ENCODE measurements around the gene TRIP10.
A peak's percentile ranks its signal among the peaks of the same experiment; 100 is the strongest.

TRIP10 gene

GRCh38 chr19:6731822-6732221, 7.7 kb upstream of the TRIP10 start:
- H3K9ac ChIP-seq (ENCODE audit: low read length) = no peak overlapping the region
- peak overlapping the region; percentile 49 for H4K91ac ChIP-seq (ENCODE audit: low read length)
- no peak overlapping the region for H2BK15ac ChIP-seq (ENCODE audit: low read depth, poor library complexity, severe bottlenecking)
- no peak overlapping the region for H3K18ac ChIP-seq (ENCODE audit: low read depth in 1 of 2, low read length in 2 of 2)
- peaks cover 26% of the 10 kb centered on the region for H3K79me1 ChIP-seq (replicated peaks; ENCODE audit: low read length, poor library complexity, severe bottlenecking)
- no peak overlapping the region for H4K8ac ChIP-seq (ENCODE audit: low read length)
- H3K9me3 ChIP-seq (ENCODE audit: control insufficient read depth, low read length) = no peaks in the 10 kb centered on the region
- H3K4ac ChIP-seq (ENCODE audit: low read depth in 1 of 2, low read length in 2 of 2) = no peak overlapping the region
- no peak overlapping the region for H3K14ac ChIP-seq (ENCODE audit: low read length in 2 of 2)
- no peak overlapping the region for H3K4me3 ChIP-seq (ENCODE audit: insufficient read depth in 1 of 2, low read depth in 1 of 2, low read length in 2 of 2)
- WGBS = 94% methylated on average over 22 of the region's 22 CpGs
- H2BK5ac ChIP-seq (ENCODE audit: low read depth, low read length, poor library complexity, severe bottlenecking) = no peak overlapping the region
- no peak overlapping the region for H2AK5ac ChIP-seq (ENCODE audit: low read length, severe bottlenecking)
- no peaks in the 10 kb centered on the region for H3K27me3 ChIP-seq (ENCODE audit: control insufficient read depth in 1 of 2, insufficient read depth in 1 of 2, low read length in 2 of 2)
- H3K4me1 ChIP-seq (ENCODE audit: control insufficient read depth, insufficient read depth, low read depth, low read length) = peaks cover 29% of the 10 kb centered on the region
- no peak overlapping the region for H3K23ac ChIP-seq (ENCODE audit: low read length in 2 of 2)
- no peak for DNase-seq
- H3K4me2 ChIP-seq (ENCODE audit: low read length, poor library complexity, severe bottlenecking) = no peak overlapping the region
- H2BK12ac ChIP-seq (ENCODE audit: low read length in 2 of 2) = no peak overlapping the region
- no peak overlapping the region for H2AFZ ChIP-seq (ENCODE audit: low read depth, low read length)
- no peak overlapping the region for H2BK120ac ChIP-seq (ENCODE audit: low read depth, low read length)
- peaks cover 40 to 53% of the 10 kb centered on the region in 2 experiments for H3K36me3 ChIP-seq (ENCODE audit: control insufficient read depth in 1 of 2, insufficient read depth in 2 of 2, low read depth in 1 of 2, low read length in 2 of 2)
- H3K27ac ChIP-seq (ENCODE audit: low read length, poor library complexity, severe bottlenecking) = no peak overlapping the region

DNA sequence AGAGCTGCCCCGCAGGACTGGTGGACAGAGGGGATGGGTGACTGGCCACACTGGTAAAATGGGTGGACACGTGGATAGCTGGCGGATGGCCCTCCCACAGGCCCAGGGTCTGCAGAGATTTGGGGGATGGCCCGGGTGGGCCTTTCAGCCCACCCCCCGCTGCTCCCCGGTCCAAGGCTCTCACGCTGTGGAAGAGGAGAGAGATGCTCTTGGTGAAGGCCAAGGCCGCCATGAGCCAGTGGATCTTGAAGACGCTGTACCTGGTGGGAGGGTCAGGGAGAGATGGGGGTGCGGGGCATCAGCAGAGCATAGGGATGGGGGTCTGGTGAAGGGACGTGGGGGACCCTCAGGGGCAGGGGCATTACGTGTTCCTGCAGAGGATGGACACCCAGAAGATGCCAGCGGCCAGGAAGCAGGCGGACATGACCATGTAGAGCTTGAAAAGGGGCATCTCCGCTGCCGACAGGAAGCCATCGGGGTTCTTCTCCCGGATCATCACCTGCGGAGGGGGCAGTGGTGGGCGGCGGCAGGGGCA, 6.6 kb upstream of the TRIP10 start:
- Histone ChIP-seq H3K27me3 (ENCODE audit: control insufficient read depth in 1 of 2, insufficient read depth in 1 of 2, low read length in 2 of 2) (no peaks in the 10 kb centered on the region), H2BK5ac (ENCODE audit: low read depth, low read length, poor library complexity, severe bottlenecking) (no peak overlapping the region), H4K91ac (ENCODE audit: low read length) (no peak overlapping the region), H3K23ac (ENCODE audit: low read length in 2 of 2) (no peak overlapping the region), H3K9ac (ENCODE audit: low read length) (no peak overlapping the region), H3K27ac (ENCODE audit: low read length, poor library complexity, severe bottlenecking) (no peak overlapping the region), H3K14ac (ENCODE audit: low read length in 2 of 2) (no peak overlapping the region), H2AFZ (ENCODE audit: low read depth, low read length) (no peak overlapping the region), H2BK12ac (ENCODE audit: low read length in 2 of 2) (no peak overlapping the region), H3K9me3 (ENCODE audit: control insufficient read depth, low read length) (no peaks in the 10 kb centered on the region), H3K79me1 (replicated peaks; ENCODE audit: low read length, poor library complexity, severe bottlenecking) (peaks cover 27% of the 10 kb centered on the region), H2BK120ac (ENCODE audit: low read depth, low read length) (no peak overlapping the region), H3K4me1 (ENCODE audit: control insufficient read depth, insufficient read depth, low read depth, low read length) (peaks cover 30% of the 10 kb centered on the region), H4K8ac (ENCODE audit: low read length) (no peak overlapping the region), H2AK5ac (ENCODE audit: low read length, severe bottlenecking) (no peak overlapping the region), H3K4me3 (ENCODE audit: insufficient read depth in 1 of 2, low read depth in 1 of 2, low read length in 2 of 2) (no peak overlapping the region), H3K18ac (ENCODE audit: low read depth in 1 of 2, low read length in 2 of 2) (no peak overlapping the region), H2BK15ac (ENCODE audit: low read depth, poor library complexity, severe bottlenecking) (no peak overlapping the region), H3K36me3 (ENCODE audit: control insufficient read depth in 1 of 2, insufficient read depth in 2 of 2, low read depth in 1 of 2, low read length in 2 of 2) (peaks cover 40 to 53% of the 10 kb centered on the region in 2 experiments), H3K4me2 (ENCODE audit: low read length, poor library complexity, severe bottlenecking) (no peak overlapping the region), H3K4ac (ENCODE audit: low read depth in 1 of 2, low read length in 2 of 2) (no peak overlapping the region)
- 98% methylated on average over 21 of the region's 21 CpGs for WGBS
- no peak for DNase-seq

- no peak overlapping the region for H3K18ac ChIP-seq (ENCODE audit: low read depth in 1 of 2, low read length in 2 of 2)
- no peak overlapping the region for H2BK12ac ChIP-seq (ENCODE audit: low read length in 2 of 2)
- peaks cover 40 to 53% of the 10 kb centered on the region in 2 experiments for H3K36me3 ChIP-seq (ENCODE audit: control insufficient read depth in 1 of 2, insufficient read depth in 2 of 2, low read depth in 1 of 2, low read length in 2 of 2)
- H3K27ac ChIP-seq (ENCODE audit: low read length, poor library complexity, severe bottlenecking) = no peak overlapping the region
- no peaks in the 10 kb centered on the region for H3K9me3 ChIP-seq (ENCODE audit: control insufficient read depth, low read length)
- no peak overlapping the region for H4K8ac ChIP-seq (ENCODE audit: low read length)
- no peak overlapping the region for H3K4me3 ChIP-seq (ENCODE audit: insufficient read depth in 1 of 2, low read depth in 1 of 2, low read length in 2 of 2)
- 93% methylated on average over 29 of the region's 29 CpGs for WGBS
- peaks cover 27% of the 10 kb centered on the region for H3K79me1 ChIP-seq (replicated peaks; ENCODE audit: low read length, poor library complexity, severe bottlenecking)
- H2BK120ac ChIP-seq (ENCODE audit: low read depth, low read length) = no peak overlapping the region
- H2BK5ac ChIP-seq (ENCODE audit: low read depth, low read length, poor library complexity, severe bottlenecking) = no peak overlapping the region
- no peak overlapping the region for H3K4ac ChIP-seq (ENCODE audit: low read depth in 1 of 2, low read length in 2 of 2)
- no peak for DNase-seq
- no peak overlapping the region for H3K9ac ChIP-seq (ENCODE audit: low read length)
- no peak overlapping the region for H3K14ac ChIP-seq (ENCODE audit: low read length in 2 of 2)
- H3K4me1 ChIP-seq (ENCODE audit: control insufficient read depth, insufficient read depth, low read depth, low read length) = peaks cover 32% of the 10 kb centered on the region
- no peak overlapping the region for H3K23ac ChIP-seq (ENCODE audit: low read length in 2 of 2)
- H3K4me2 ChIP-seq (ENCODE audit: low read length, poor library complexity, severe bottlenecking) = no peak overlapping the region
- H2AK5ac ChIP-seq (ENCODE audit: low read length, severe bottlenecking) = no peak overlapping the region
- H2BK15ac ChIP-seq (ENCODE audit: low read depth, poor library complexity, severe bottlenecking) = no peak overlapping the region
- no peaks in the 10 kb centered on the region for H3K27me3 ChIP-seq (ENCODE audit: control insufficient read depth in 1 of 2, insufficient read depth in 1 of 2, low read length in 2 of 2)
- no peak overlapping the region for H2AFZ ChIP-seq (ENCODE audit: low read depth, low read length)
- H4K91ac ChIP-seq (ENCODE audit: low read length) = no peak overlapping the region
Observed at GRCh38 chr19:6733338-6734095, 6.0 kb upstream of the TRIP10 start.

GRCh38 chr19:6734096-6734696, 5.3 kb upstream of the TRIP10 start:
- H3K4me2 ChIP-seq (ENCODE audit: low read length, poor library complexity, severe bottlenecking) = no peak overlapping the region
- no peak overlapping the region for H3K14ac ChIP-seq (ENCODE audit: low read length in 2 of 2)
- peaks cover 27% of the 10 kb centered on the region for H3K79me1 ChIP-seq (replicated peaks; ENCODE audit: low read length, poor library complexity, severe bottlenecking)
- no peak overlapping the region for H3K27ac ChIP-seq (ENCODE audit: low read length, poor library complexity, severe bottlenecking)
- peaks cover 38% of the 10 kb centered on the region for H3K4me1 ChIP-seq (ENCODE audit: control insufficient read depth, insufficient read depth, low read depth, low read length)
- H2BK15ac ChIP-seq (ENCODE audit: low read depth, poor library complexity, severe bottlenecking) = no peak overlapping the region
- 90% methylated on average over 20 of the region's 20 CpGs for WGBS
- H3K9ac ChIP-seq (ENCODE audit: low read length) = no peak overlapping the region
- H3K27me3 ChIP-seq (ENCODE audit: control insufficient read depth in 1 of 2, insufficient read depth in 1 of 2, low read length in 2 of 2) = no peaks in the 10 kb centered on the region
- no peak overlapping the region for H2BK5ac ChIP-seq (ENCODE audit: low read depth, low read length, poor library complexity, severe bottlenecking)
- H2AK5ac ChIP-seq (ENCODE audit: low read length, severe bottlenecking) = no peak overlapping the region
- no peaks in the 10 kb centered on the region for H3K9me3 ChIP-seq (ENCODE audit: control insufficient read depth, low read length)
- no peak overlapping the region for H3K4me3 ChIP-seq (ENCODE audit: insufficient read depth in 1 of 2, low read depth in 1 of 2, low read length in 2 of 2)
- no peak overlapping the region for H3K4ac ChIP-seq (ENCODE audit: low read depth in 1 of 2, low read length in 2 of 2)
- H2BK120ac ChIP-seq (ENCODE audit: low read depth, low read length) = no peak overlapping the region
- H4K91ac ChIP-seq (ENCODE audit: low read length) = no peak overlapping the region
- no peak overlapping the region for H2BK12ac ChIP-seq (ENCODE audit: low read length in 2 of 2)
- H2AFZ ChIP-seq (ENCODE audit: low read depth, low read length) = no peak overlapping the region
- H3K18ac ChIP-seq (ENCODE audit: low read depth in 1 of 2, low read length in 2 of 2) = no peak overlapping the region
- peaks cover 37 to 53% of the 10 kb centered on the region in 2 experiments for H3K36me3 ChIP-seq (ENCODE audit: control insufficient read depth in 1 of 2, insufficient read depth in 2 of 2, low read depth in 1 of 2, low read length in 2 of 2)
- H4K8ac ChIP-seq (ENCODE audit: low read length) = no peak overlapping the region
- H3K23ac ChIP-seq (ENCODE audit: low read length in 2 of 2) = no peak overlapping the region
- DNase-seq = no peak

All from mesenchymal stem cell (in vitro differentiated cells and primary cell).